ENCODE measurements around the gene ACOX3. TPM values are rescaled to one million over a fixed set of nuclear protein-coding genes. Genes with fewer than 3 reads are reported as not detected.

ACOX3 gene
- total and polyA plus RNA-seq, 2 of the 8 experiments (the other 6 are each of a cell fraction or from before 2014, with no cell fraction given) = 2.5 to 9.9 TPM

DNA sequence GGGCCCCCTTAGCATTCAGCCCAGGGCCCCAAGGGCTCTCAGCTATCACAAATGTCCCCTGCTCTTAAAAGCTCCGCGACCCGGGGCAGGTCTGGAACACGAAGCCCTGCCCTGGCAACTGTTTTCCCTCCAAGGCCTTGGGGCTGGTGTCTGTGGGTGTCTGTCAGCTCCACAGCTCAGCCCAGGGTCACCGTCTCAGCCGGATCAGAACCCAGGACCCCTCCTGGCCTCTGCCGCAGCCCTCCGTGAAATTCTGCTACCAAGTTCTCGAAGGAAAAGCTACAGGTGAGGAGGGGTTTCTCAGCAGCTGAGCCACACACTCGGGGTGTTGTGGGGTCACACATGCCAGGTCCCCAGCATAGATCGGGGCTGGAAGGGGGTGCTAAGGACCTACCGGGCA lies 61.2 kb downstream of the ACOX3 start (continued):
- TF ChIP-seq KDM1A (IDR thresholded peaks at IDR 0.05; ENCODE audit: borderline replicate concordance, low read length) (no peak), EZH2 (IDR thresholded peaks at IDR 0.05; ENCODE audit: low read depth, low read length, severe bottlenecking) (no peak)
